GM10266 (cell line): Measurements from ENCODE around the gene IRS1.

ENCODE experiments used
- DNase-seq: peaks from one replicate; pipeline ENCODE4 v3.0.0; 2012; ENCODE audit errors: extremely low spot score
- CTCF ChIP-seq: IDR thresholded peaks from 2 replicates; pipeline ENCODE4 v1.5.1; 2012; ENCODE audit warnings: mild to moderate bottlenecking, low read depth; ENCODE audit not compliant: control insufficient read depth, insufficient read depth; ENCODE audit errors: missing control alignments

IRS1 gene

GRCh38 chr2:226794751-226795171 lies 4.9 kb downstream of the IRS1 start:
- no peak for DNase-seq
- no peak for TF ChIP-seq CTCF

GRCh38 chr2:226794196-226794661 lies 5.4 kb downstream of the IRS1 start:
- no peak for TF ChIP-seq CTCF
- no peak for DNase-seq

GRCh38 chr2:226793646-226794045 lies 6.0 kb downstream of the IRS1 start:
- no peak for DNase-seq
- TF ChIP-seq CTCF: no peak

- TF ChIP-seq CTCF: no peak
- no peak for DNase-seq
These were observed 7.3 kb downstream of the IRS1 start for GRCh38 chr2:226792155-226792881.

- DNase-seq: peak; percentile 99
- TF ChIP-seq CTCF: peak; percentile 33
These were observed 8.0 kb downstream of the IRS1 start for GRCh38 chr2:226791487-226792081.

GRCh38 chr2:226791056-226791486 lies 8.5 kb downstream of the IRS1 start:
- peak; percentile 67 for DNase-seq
- TF ChIP-seq CTCF: no peak

- DNase-seq: no peak
These were observed 9.2 kb downstream of the IRS1 start for GRCh38 chr2:226790431-226790830.

More at GRCh38 chr2:226790431-226790830, 9.2 kb downstream of the IRS1 start:
- no peak for TF ChIP-seq CTCF
